IPS DF 4.7 (cell line): Measurements from ENCODE around the gene DHX57.
"Not testable (repeated sequence)": the region's sequence is repeated elsewhere in the genome, so short reads cannot be mapped to it uniquely, and the experiment has no call there.

Source experiments
- DNase-seq: peaks from one replicate; pipeline ENCODE4 v3.0.0-alpha.2; 2013; ENCODE audit warnings: low spot score; ENCODE audit errors: extremely low read depth

Gene DHX57

GRCh38 chr2:38866773-38867443 lies 8.8 kb downstream of the DHX57 start:
- no peak for DNase-seq

GRCh38 chr2:38863061-38863695 lies 12.6 kb downstream of the DHX57 start:
- DNase-seq = no peak

GRCh38 chr2:38862476-38862875 lies 13.3 kb downstream of the DHX57 start:
- no peak for DNase-seq

DNA sequence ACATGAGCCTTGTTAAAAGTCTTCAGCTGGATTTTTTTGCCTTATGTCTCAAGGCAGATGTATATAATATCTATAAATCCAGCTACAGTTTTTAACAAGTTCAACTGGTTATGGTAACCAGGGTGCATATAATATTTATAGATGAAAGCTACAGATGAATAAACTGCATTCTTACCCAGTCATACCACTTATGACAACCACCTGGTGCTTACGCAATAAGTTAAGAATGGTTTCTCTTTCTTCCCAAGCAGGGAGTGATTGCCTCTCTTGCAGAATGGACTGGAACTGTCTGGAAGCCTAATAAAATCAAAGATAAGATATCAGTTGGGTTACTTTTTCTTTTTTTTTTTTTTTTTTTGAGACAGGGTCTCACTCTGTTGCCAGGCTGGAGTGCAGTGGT lies 19.6 kb downstream of the DHX57 start:
- DNase-seq = no peak

- DNase-seq = no peak
Observed at GRCh38 chr2:38850045-38850444, 25.7 kb downstream of the DHX57 start.

GRCh38 chr2:38836791-38837190 lies 38.9 kb downstream of the DHX57 start:
- no peak for DNase-seq

GRCh38 chr2:38835990-38836389 lies 39.7 kb downstream of the DHX57 start:
- no peak for DNase-seq

DNA sequence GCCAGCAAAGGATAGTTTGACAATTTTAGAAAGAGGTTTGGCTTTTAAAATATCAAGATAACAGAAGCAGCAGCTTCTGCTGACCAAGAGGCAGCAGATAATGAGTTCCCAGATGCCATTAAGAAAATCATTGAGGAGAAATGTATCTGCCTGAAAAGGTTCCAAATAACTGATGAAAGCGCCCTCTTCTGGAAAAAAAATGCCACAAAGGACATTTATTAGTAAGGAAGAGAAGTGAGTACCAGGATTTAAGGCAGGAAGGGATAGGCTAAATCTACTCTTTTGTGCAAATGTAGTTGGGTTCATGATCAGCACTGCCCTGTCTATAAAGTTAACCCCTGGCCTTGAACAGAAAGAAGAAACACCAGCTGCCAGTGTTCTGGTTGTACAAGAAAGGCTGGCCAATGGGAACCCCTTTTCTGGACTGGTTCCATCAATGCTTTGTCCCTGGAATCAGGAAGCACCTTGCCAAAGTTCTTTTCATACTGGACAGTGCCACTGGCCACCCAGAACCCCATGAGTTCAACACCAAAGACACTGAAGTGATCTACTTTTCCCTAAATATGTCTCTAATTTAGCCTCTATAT lies 40.6 kb downstream of the DHX57 start:
- DNase-seq = no peak

DNA sequence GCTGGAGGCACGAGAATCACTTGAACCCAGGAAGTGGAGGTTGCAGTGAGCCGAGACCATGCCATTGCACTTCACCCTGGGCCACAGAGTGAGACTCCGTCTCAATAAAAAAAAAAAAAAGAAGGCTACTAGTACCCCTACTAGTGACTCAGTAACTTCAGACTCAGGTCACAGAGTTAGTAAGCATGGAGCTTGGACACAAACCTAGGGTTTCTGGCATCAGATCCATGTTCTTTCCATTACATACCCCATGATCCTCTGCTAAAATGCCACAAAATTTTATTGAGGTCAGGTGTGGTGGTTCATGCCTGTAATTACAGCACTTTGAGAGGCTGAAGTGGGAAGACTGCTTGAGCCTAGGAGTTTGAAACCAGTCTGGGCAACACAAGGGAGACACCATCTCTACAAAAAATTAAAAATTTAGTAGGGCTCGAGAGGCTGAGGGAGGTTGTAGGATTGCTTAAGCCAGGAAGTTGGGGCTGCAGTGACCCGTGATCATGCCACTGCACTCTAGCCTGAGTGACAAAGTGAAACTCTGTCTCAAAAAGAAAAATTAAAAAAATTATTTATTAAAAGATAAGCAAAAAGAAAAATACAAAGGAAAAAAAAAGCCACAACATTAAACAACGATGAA lies 45.1 kb downstream of the DHX57 start:
- DNase-seq = no peak

DNA sequence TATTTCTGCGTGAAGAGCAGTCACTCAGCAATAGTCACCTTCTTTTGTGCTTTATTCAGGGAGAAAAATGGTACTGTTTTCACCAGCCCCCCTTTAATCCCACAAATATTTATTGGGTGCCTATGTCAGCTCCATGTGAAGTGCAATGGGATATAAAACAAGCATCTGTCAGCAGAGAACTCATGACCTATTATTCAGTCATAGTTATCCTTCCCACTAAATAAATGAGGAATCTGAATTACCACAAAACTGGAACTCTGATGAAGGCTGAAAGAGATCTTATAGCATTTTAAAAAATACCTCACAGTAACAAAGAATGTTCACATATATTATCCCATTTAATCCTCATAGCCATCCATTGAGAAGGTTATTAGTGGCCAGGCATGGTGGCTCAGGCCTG lies 45.8 kb downstream of the DHX57 start:
- DNase-seq = no peak

- DNase-seq = no peak
Observed at GRCh38 chr2:38828460-38828859, 47.3 kb downstream of the DHX57 start.

DNA sequence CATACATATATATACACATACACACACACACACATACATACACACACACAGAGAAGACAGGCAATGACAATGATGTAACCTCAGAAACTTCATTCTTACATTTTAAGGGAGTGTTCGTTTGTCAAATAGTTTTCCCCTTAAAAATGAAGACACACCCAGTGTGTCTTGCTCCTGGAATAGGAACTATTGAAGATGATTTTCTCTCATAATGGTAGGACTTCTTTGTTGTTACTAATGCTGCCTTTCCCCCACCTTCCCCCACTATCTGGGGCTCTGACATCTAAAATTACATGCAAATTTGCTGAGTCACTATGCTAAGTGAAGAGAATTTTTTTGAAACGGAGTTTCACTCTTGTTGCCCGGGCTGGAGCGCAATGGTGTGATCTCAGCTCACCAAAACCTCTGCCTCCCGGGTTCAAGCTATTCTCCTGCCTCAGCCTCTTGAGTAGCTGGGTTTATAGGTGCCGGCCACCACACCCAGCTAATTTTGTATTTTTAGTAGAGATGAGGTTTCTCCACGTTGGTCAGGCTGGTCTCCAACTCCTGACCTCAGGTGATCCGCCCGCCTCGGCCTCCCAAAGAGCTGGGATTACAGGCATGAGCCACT lies 48.1 kb downstream of the DHX57 start:
- DNase-seq = not testable (repeated sequence)

GRCh38 chr2:38825956-38826355 lies 49.8 kb downstream of the DHX57 start:
- DNase-seq = no peak

GRCh38 chr2:38824906-38825305 lies 50.8 kb downstream of the DHX57 start:
- no peak for DNase-seq

DNA sequence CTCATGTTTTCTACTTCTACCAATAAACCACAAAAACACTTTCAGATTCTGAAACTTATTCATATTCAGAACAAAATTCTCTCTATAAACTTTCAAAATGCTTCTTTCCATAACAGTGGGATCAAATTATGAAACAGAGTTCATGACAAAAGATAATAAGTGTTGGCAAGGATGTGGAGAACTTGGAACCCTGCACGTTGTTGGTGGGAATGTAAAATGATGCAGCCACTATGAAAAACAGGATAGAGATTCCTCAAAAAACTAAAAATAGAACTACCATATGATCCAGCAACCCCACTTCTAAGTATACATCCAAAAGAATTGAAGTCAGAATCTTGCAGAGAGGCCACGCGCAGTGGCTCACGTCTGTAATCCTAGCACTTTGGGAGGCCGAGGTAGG lies 52.3 kb downstream of the DHX57 start:
- DNase-seq = no peak

DNA sequence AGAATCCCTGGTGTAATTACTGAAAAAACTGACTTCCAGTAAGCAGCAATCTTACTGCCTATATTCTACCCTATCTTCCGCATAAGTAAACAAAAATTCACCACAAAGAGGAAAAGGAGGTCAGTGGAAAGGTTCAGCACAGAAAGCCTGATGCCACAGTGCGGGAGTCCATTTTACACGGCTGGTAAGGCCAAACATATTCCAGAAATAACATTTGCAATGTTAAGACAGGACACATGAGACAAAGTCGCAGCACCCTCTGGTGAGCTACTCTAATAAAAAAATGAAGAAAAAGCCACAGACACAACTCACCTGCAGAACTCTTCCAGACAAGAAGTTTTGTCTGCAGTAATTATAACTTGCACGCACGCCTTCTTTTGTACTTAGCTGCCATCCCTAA lies 57.2 kb downstream of the DHX57 start:
- DNase-seq = no peak

DNA sequence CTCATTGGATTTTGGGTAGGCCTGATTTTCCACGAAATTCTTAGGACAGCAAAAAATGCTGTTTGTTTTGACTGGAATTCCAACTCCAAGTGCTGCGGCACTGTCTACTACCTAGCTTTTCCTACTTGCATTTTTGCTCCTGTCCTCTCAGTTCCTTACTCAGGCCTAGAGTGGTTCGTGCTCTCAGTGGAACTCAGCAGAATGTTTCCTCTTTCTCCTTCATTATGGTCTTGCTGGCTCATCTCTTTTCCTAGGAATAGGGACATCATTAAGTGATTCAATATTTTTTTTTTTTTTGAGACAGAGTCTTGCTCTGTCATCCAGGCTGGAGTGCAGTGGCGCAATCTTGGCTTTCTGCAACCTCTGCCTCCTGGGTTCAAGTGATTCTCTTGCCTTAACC lies 59.8 kb downstream of the DHX57 start:
- DNase-seq = no peak

DNA sequence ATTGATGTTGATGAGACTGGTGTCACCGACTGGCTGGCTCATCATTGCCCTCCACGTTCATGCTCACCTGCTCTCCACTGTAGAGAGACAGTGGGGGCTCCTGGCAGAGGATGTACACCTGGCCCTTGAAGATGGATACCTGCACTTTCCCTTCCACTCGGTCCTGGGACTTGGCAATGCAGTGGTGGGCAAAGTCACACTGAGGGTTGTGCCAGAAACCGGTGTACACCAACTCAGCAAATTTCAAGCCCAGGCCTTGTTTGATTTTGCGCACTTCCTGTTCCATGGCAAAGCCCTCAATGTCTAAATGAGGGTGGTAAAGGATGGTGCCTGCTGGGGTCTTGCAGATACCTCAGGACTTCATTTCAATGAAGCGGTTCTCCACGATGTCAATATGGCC lies 65.2 kb downstream of the DHX57 start:
- no peak for DNase-seq

GRCh38 chr2:38808677-38809076 lies 67.1 kb downstream of the DHX57 start:
- DNase-seq = no peak

- DNase-seq = no peak
Observed at GRCh38 chr2:38806733-38807059, 69.0 kb downstream of the DHX57 start.

DNA sequence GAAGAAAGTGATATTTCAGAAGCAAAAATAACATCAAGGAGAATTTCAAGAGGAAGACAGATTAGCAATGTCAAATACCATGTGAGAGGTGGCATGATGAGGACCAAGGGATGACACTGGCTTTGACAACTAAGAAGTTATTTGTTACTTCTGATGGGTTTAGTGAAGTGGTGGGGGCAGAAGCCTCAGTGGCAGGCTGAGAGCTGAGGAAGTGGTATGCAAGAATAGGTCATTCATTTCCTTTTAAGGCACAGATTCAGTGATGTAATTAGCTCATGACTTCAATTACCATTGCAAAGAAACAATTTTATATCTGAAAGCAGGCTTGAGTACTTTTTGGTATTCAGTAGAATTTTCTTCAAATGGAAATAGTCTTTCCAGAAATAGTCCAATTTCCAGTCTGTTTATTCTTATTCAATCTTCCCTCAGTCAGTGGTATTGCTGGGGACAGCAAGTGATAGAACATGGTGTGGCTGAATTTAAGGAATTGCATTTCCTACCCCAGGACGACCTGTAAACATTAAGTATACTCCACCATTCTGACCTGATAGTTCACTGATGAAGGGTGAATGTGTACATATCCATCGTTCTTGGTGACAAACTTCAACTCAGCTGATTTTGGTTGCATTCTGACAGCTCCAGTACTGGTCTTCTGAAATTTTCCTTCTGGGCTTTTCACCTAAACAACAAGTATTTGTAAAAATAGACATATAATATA lies 69.6 kb downstream of the DHX57 start:
- no peak for DNase-seq

- no peak for DNase-seq
Observed at GRCh38 chr2:38797953-38798352, 77.8 kb downstream of the DHX57 start.
